GM19397 (cell line): ENCODE measurements around the gene ACSBG1.

ENCODE experiments used
- ATAC-seq: cut with Tn5 transposase; IDR thresholded peaks from one replicate; pipeline ENCODE4 v1.9.1; 2021; ENCODE audit warnings: mild to moderate bottlenecking, moderate library complexity; ENCODE audit not compliant: unreplicated experiment

Gene ACSBG1

DNA sequence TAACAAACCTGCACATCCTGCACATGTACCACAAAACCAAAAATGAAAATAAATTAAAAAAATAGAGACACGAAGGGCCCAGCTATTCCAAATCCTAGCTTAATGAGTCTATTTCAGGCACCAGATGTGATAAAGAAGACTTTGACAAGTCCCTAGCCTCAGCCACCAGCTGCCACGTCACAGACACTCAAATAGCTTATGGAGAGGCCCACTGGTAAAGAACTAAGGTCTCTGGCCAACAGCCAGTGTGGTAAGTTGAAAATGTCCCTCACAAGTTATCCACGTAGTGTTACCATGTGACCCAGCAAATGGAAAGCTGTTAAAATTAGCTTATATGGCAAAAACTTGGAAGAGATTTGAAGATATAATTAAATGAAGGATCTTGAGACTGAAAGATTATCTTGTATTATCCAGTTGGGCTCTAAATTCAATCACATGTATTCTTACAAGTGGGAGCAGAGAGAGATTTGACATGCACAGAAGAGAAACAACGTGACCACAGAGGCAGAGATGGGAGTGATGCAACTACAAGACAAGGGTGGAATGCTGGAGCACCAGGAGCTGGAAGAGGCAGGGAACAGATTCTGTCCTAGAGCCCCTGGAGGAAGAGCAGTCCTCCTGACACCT, 10.9 kb downstream of the ACSBG1 start:
- no peak for ATAC-seq

DNA sequence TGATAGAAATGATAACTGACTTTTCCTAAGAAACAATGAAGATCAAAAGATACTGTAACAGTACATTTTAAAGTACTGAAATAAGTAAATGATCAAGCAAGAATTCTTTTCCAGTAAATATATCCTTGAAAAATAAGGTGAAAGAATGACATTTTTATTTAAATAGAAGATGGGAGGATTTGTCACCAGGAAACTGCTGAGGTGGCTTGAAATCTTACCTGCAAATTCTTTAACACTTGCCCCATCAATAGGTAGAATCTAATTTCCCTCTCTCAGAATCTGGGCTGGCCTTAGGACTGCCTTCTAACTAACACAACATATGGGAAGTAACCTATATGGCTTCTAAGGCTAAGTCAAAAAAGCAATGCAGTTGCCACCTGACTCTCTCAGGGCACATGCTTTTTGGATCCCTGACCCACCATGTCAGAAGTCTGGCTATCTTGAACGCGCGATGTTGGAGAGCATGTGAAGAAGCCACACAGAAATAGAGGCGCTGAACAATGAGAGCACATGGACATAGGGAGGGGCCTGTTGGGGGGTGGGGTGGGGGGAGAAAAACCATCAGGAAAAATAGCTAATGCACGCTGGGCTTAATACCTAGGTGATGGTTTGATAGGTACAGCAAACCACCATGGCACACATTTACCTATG, 11.5 kb downstream of the ACSBG1 start:
- ATAC-seq, result no peak

DNA sequence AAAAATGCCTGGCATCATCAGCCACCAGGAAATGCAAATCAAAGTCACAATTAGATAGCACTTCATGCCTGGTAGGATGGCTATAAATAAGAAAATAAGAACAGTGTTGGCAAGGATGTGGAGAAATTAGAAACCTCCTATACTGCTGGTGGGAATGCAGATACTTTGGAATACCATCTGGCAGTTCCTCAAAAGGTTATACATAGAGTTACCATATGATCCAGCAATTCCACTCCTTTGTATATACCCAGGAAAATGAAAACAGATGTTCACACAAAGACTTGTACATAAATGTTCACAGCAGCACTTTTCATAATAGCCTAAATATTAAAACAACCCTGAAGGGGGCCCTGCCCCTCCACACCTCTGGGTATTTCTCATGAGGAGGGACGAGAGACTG, 13.7 kb downstream of the ACSBG1 start:
- no peak for ATAC-seq

DNA sequence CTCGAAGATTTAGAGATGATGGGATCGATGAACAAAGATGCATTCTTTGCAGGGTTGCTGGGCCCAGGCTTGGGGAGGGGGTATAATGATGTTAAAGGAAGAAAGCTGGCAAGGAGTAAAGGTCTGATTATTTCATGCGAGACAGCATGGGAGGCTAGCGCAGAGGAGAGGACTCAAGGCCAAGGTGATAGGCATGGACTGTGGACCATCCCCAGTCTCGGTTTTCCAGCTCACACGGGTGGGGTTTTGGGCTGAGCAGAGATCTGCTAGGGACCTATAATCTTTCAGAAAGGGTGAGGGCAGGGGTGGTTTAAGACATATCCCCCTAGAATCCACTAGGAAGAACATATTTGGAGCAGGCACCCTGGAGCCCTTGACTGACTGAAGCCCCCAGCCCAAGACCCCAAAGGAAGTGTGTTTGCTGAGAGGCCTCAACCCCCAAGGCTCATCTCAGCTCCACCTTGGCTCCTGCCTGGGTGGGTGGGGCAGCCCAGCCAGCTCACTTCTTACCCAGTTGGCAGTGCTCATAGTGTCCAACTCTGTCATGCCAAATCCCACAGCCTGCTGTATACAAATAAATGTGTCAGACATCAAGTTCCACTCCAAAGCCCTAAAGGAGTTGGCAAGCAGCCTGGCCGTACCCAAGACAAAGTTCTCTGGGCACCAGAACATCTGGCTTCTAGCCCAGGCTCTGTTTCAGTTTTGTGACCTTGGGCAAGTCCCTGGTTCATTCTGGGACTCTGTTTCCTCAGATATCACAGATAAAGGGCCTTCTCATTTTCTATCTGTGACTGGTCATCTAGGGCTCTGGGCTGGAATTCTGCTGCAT, 17.9 kb downstream of the ACSBG1 start:
- ATAC-seq, result no peak

DNA sequence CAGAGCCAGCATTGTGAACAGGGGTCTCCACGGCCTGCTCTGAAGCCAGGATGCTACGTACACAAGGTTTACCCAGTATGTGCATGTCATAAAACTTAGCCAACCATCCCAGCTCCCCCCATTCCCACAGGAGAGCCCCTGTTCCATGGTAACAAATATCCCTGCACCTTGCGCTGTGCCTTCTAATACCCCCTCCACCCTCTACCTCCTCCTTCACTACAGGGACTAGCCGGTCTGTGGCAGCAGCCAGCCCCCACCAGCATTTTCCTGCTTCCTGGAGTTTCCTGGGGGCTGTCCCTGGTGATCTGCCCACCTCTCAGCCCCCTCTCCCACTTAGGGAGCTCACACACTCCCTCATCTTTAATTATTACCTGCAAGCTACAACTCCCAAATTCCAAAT, 20.4 kb downstream of the ACSBG1 start:
- ATAC-seq, result no peak

DNA sequence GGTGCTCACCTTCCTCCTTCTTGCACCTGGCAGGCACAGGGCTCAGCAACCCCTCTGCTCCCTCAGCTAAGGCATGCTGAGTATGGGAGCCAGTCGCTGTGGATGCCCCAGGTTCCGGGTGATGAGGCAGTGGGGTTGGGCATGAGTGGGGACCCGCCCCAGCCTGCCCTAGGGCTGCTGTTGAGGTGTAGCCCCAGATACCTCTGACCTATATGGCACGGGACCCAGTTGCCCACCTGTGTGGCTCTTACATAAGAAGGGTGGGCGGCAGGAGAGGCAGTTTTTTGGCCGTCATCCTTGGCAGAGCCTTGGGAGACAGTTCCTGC, 21.0 kb downstream of the ACSBG1 start:
- ATAC-seq, result no peak

DNA sequence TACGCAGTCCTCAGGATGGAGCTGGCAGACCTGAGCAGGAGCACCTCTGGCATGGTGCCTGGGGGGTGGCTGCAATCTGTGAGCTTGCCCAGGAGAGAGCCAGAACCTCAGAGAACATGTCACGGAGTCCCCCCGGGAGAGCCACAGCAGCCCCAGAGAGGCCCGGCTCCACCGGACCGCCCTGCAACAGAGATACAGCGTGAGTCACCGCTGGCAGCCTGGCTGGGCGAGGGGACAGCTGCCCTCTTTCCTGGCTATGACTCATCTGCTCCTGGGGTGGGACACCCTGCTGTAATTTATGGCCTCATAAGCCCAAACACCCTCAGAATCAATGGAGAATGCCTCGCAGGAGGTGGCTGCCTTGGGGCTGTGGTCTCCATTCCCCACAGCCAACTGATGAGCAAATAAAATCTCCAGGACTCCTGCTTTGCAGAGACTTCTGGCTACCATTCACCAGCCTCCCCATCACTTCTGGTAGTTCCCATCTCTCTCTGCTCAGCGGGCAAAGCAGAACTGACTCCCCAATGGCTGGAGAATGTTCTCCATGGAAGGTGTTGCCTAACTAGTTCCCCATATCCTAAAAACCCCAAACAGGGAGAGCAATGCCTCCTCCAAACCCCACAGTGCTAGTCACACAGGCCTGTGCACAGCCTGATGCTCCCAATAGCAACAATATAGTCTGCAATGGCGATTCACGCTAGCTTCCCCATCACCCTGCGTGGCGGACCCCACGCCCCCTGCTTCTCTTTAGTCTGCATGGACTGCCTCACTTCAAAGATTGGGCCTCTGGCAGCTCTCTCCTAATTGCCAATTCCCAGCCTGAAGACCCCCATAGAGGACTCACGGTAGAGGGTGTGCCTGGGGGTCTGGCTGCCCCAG, 21.6 kb downstream of the ACSBG1 start:
- ATAC-seq, result no peak

DNA sequence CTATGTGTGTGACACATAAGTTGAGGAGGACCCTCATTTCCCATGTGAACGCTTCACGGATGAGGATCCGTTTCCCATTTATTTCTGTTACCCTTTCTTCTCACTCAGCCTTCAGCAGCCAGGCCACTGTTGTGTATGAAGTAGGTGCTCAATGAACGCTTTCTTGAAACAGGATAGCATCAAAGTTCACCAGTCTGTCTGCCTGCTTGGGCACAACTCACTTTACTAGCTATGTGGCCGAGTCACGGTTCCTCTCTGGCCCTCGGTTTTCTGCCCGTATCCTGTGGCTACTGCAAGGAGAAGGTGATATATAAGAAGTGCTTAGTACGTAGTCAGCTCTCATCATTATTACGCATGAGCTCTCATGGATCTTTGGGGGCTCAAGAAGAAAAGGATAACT, 22.4 kb downstream of the ACSBG1 start:
- ATAC-seq, result no peak

DNA sequence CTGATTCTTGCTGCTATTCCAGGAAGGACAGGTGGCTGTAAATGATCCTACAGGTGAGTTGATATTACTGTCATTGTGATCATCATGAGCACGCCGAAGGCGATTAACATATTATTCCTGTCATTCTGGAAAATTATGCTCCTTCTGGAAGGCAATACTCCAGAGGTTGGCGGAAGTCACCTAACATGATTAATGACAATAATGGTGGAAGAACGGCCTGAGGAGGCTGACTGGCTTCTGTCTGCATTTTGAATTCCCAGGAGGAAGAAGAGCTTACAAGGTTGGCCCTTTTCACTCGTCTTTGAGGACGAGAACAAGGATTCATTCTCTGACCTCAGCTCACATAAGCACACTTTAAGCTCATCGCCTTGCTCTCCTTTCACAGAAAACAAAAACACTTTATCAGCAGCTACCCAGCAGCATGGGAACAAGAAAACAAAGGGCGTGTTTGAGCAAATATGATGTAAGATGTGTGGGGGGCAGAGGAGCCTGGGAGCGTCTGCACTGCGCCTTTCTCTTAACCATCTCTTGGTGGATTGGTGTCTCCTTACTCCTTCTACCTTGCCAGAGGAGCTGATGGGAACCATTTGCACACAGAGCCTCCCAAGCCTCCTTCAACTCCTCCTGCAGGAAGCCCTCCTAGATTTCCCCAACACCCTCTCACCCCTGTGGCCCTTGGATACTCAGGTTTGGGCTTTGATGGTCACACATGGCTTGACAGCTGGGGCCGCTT, 23.0 kb downstream of the ACSBG1 start:
- no peak for ATAC-seq

DNA sequence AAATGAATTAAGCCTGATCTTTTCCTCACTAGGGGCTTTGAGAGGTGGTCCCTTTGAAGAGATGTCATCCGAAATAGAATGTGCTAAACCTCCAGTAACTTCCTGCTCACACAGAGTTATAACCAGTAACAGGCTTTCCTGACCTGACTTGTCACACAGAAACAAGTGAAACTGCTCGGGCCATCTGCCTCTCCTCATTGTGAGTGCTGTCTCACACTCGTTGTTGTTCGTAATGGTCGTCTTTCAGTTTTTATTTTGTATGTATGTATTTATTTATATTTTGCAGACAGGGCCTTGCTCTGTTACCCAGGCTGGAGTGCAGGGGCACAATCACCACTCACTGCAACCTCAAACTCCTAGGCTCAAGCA, 24.0 kb downstream of the ACSBG1 start:
- no peak for ATAC-seq

DNA sequence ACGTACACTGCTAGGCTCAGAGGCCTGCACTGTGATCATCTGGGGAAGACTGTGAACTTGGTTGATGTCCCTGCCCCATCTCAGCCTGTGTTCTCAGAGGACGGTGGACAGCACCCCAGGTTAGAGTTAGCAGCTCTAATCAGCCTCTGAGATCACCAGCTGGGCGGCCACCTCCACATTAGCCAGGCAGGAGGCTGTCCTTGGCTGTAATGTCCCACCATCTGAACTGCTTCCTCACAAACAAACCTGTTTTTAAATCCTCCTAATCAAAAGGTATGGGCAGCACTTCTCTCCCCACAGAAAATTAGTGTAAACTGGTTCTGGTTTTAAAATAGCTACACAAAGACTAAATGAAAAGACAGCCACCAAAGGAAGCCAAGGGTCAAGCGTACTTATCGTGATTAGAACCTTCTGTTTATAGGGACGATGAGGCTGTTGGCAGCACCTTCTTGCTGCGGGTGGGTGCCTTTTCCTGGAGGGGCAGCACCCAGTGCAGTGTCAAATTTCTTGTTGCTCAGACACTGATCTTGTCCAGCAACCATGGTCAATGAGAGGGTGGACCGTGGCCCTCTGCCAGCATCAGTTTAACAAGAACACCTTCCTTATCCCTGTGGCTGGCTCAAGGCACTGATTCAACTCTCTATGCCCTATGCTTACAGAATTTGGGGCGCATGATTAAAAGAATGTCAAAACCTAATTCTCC, 24.6 kb downstream of the ACSBG1 start:
- no peak for ATAC-seq

DNA sequence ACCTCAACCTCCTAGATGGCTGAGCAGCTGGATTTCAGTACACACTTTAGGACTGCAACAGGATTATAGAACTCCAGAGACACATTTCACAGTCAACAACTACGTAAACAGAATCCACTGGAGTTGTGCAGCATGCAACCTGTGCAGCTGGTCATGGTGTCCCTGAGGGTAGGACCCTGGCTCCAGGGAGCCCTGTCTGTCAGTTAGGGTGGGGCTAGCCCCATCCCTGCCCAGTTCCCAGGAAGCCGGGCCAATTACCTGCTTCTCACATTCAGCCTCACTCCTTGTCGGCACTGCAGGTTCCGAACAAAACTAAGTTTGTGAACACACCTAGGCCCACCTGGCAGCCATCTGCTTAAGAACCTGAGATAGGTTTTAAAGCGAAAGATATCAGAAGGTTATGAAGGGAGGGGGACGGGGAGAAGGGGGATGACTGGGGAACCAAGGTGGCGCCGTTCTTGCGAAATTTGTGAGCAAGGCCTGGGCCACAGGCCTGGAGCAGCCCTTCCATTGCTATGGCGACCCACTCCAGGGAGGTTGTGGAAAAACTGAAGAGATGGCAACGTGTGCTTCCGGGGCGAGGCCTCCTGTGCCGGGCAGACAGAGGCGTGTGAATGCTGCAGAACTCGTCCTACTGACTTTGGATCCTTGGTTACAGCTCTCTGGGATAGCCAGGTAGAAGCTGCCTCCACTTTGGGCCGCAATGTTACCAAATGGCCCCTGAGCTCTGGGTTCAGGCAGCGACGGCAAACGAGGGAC, 25.3 kb downstream of the ACSBG1 start:
- ATAC-seq, result no peak

DNA sequence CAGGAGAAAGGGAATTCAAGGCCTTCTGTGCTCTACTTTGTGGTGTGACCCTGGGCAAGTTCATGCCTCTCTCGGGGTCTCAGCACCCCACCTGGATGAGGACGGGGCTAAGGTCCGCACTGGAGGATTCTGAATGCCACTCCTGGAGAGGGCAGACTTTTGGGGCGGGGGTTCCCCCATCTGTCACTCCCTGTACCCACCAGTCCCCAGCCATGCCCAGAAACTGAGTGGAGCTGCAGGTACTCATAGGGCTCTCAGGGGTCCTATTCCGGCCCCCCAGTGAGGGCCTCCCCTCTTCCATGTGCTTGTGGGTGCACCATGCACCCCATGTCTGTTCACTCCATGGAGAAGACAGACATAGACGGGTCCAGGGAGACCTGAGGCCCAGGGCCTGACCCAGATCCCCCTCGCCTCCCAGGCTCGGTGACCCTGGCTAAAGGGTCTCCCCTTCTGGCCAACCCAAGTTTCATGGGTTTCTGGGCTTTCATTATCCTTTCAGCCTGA, 26.0 kb downstream of the ACSBG1 start:
- no peak for ATAC-seq

DNA sequence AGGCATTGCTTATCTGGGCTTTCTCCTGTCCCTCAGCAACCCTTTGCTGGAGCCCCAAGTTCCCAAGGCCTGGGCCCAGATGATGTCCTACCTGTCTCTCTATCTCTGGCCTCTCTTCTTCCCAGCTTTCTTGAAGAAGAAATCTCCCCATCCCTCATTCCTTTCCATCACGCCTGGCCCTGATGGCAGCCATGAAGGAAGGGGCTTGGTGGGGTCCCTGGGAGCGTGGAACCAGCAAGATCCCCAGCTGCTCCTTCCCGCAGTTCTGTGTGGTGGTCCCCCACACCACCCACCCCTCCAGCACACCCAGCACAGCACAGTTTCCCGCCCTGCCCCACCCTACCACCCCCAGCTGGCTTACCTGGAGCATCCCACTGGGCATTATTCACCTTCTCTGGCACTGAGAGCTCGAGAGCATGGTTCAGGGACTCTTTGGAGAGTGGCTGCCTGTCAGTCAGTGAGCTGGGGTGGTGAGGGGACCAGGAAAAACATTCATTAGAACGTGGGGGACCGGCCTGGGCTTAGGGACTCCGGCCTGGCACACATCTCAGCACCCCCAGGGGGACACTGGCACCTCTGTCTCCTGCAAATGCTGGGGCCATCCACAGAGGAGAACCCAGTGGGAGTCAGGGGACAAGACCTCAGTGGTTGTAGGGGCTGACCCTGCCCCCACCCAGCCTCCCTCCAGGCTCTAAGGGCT, 26.6 kb downstream of the ACSBG1 start:
- ATAC-seq, result no peak

DNA sequence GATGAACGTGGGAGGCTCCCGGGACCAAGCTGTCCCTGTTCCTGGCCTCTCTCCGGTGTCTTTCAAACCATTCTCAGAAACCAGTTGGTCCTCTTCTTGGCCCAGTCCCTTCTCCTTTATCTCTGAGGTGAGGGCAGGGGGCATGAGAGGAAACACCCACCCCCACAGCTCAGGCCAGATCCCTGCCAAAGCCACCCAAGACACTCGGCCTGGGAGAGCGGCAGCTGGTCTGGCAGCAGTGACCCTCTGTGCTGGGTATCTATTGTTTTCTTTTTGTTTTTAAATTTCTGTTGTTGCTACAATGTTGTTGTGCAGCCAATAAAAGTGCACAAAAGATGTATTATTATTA, 27.3 kb downstream of the ACSBG1 start:
- no peak for ATAC-seq

DNA sequence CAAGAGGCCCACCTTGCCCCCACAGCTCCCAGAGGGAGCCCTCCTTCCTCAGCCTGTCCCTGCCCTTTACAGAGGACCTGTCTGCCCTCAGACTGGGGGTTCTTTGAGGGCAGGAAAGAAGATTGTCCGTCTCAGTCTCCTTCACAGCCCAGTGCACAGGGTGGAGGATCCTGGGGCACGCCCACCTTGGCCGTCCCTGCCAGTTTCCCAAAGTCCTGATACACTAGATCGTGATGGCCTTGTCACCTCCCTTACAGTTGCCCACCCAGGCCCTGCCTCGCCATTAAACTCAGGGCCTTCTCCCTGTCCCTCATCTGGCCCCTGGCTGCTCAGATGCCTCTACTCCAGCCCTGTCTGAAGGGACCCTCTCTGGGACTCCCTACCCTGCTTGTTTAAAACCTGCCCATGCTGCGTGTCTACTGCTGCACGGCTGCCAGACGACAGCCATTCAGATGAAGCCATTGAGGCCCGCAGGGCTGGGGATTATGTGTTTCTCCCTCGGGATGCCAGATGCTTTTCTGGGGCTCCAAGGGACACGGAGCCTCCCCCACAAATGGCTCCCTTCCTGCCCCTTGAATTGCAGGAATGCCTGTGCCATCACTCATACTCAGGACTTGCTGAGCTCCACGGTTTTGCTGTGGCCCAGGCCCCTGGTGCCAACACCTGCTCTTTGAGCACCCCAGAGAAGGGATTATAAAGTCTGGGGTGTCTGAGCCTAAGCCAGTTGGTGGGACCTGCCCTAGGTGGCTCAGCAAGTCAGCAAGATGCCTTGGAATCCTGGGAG, 27.8 kb downstream of the ACSBG1 start:
- no peak for ATAC-seq

DNA sequence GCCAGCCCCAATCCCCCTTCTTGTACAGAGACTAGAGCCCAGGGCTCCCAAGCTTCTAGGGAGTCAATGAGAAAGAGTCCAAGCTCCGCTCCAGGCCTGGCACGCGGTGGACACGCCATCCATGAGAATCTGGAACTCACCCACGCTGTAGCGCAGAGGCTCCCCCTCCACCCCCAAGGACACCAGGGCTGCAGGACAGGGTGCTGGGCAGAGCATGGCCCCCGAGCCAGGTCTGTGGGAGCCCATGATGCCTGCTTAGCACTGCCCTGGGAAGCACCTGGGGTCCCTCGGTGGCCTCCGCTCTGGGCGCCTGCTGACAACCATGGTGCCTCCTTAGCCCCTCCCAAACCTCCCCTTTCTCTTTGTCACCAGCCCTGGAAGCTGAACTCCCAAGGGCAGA, 28.5 kb downstream of the ACSBG1 start:
- ATAC-seq, result no peak

DNA sequence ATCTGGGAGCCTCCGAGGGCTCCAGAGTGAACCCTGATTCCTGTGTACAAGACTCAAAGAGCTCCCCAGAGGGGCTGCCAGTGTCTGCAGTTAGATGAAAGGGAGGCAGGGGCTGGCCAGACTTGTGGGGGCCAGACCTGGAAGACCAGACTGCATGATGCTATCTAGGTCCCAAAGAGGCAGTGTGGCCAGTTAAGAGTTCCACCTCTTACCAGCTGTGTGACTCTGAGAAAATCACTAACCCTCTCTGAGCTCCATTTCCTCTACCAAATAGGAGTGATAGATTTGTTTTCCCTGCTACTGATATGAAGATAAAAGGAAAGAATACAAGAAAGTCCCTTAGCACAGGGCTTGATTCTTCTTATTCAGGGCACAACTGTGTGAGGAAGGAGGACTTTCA, 29.0 kb downstream of the ACSBG1 start:
- ATAC-seq, result no peak
